SH-SY5Y (cell line): ENCODE data around the gene GMDS.

Experiments used
- GATA2 ChIP-seq: IDR thresholded peaks from 2 replicates; pipeline ENCODE4 v1.6.1; 2011; ENCODE audit warnings: mild to moderate bottlenecking, low read depth, low read length
- GATA3 ChIP-seq: IDR thresholded peaks from 2 replicates; pipeline ENCODE4 v1.6.1; 2011; ENCODE audit warnings: low read depth, mild to moderate bottlenecking, low read length, moderate library complexity

GRCh38 chr6:1613688-1614447 is 631.5 kb downstream of the GMDS start:
- TF ChIP-seq GATA3 (peak; percentile 78), GATA2 (peak; percentile 98)
